SH-SY5Y (cell line): ENCODE measurements around the gene TRIM5.

Source experiments
- GATA2 ChIP-seq: IDR thresholded peaks from 2 replicates; pipeline ENCODE4 v1.6.1; 2011; ENCODE audit warnings: mild to moderate bottlenecking, low read depth, low read length
- GATA3 ChIP-seq: IDR thresholded peaks from 2 replicates; pipeline ENCODE4 v1.6.1; 2011; ENCODE audit warnings: low read depth, mild to moderate bottlenecking, low read length, moderate library complexity

GRCh38 chr11:5643585-5643984, 41.3 kb downstream of the TRIM5 start:
- TF ChIP-seq GATA2 (no peak), GATA3 (no peak)
